SIG-M5 treated with dmso at 0.1 percent for 504 hours (cell line): ENCODE measurements around the gene TMEM154.

Experiments
- DNase-seq: peaks from one replicate; lab custom pipeline; 2025; ENCODE audit not compliant: unreplicated experiment; lab: John Stamatoyannopoulos, UW

Gene TMEM154

GRCh38 chr4:152630324-152630723 is 49.5 kb downstream of the TMEM154 start:
- DNase-seq: no peak

GRCh38 chr4:152629908-152630307 is 49.9 kb downstream of the TMEM154 start:
- DNase-seq: no peak

- DNase-seq: no peak
Measured at GRCh38 chr4:152628128-152628527, 51.7 kb downstream of the TMEM154 start.

- DNase-seq: no peak
Measured at GRCh38 chr4:152626790-152627189, 53.0 kb downstream of the TMEM154 start.

- DNase-seq: no peak
Measured at GRCh38 chr4:152620915-152621314, 58.9 kb downstream of the TMEM154 start.

GRCh38 chr4:152620218-152620617 is 59.6 kb downstream of the TMEM154 start:
- DNase-seq: no peak

GRCh38 chr4:152619556-152619955 is 60.2 kb downstream of the TMEM154 start:
- DNase-seq: no peak

GRCh38 chr4:152618971-152619370 is 60.8 kb downstream of the TMEM154 start:
- no peak for DNase-seq

GRCh38 chr4:152616804-152617203 is 63.0 kb downstream of the TMEM154 start:
- DNase-seq: no peak

GRCh38 chr4:152613841-152614721 is 65.7 kb downstream of the TMEM154 start:
- no peak for DNase-seq

GRCh38 chr4:152613351-152613750 is 66.4 kb downstream of the TMEM154 start:
- no peak for DNase-seq

GRCh38 chr4:152610131-152610530 is 69.7 kb downstream of the TMEM154 start:
- no peak for DNase-seq

GRCh38 chr4:152609481-152609880 is 70.3 kb downstream of the TMEM154 start:
- DNase-seq: no peak

- no peak for DNase-seq
Measured at GRCh38 chr4:152607178-152607577, 72.6 kb downstream of the TMEM154 start.

- no peak for DNase-seq
Measured at GRCh38 chr4:152606753-152607152, 73.0 kb downstream of the TMEM154 start.

GRCh38 chr4:152605641-152606335 is 74.0 kb downstream of the TMEM154 start:
- DNase-seq: no peak

- no peak for DNase-seq
Measured at GRCh38 chr4:152605031-152605430, 74.8 kb downstream of the TMEM154 start.

- DNase-seq: no peak
Measured at GRCh38 chr4:152601156-152601555, 78.6 kb downstream of the TMEM154 start.

GRCh38 chr4:152599636-152600035 is 80.2 kb downstream of the TMEM154 start:
- DNase-seq: no peak

GRCh38 chr4:152599095-152599494 is 80.7 kb downstream of the TMEM154 start:
- no peak for DNase-seq

- no peak for DNase-seq
Measured at GRCh38 chr4:152598454-152598853, 81.3 kb downstream of the TMEM154 start.
